HG03196 (cell line): ENCODE data around the gene GNG14.
"Not testable (repeated sequence)": the region's sequence is repeated elsewhere in the genome, so short reads cannot be mapped to it uniquely, and the experiment has no call there.

Experiments used
- ATAC-seq: cut with Tn5 transposase; IDR thresholded peaks from one replicate; pipeline ENCODE4 v1.9.1; 2021; ENCODE audit not compliant: unreplicated experiment

GNG14 gene

GRCh38 chr19:12666265-12667048, 21.3 kb upstream of the GNG14 start, which contains the start of the genes MAN2B1 and WDR83:
Gene MAN2B1 (minus strand): TSS chr19:12666742. CDS start chr19:12666701, 41 bp downstream.
Gene WDR83 (plus strand): TSS chr19:12666807. CDS start chr19:12669791, 2,984 bp downstream.
- ATAC-seq, result peak; percentile 41

- no peak for ATAC-seq
Observed at GRCh38 chr19:12667731-12668302, 20.0 kb upstream of the GNG14 start.

GRCh38 chr19:12668346-12668745, 19.5 kb upstream of the GNG14 start:
- ATAC-seq, result no peak

GRCh38 chr19:12668932-12669269, 18.9 kb upstream of the GNG14 start:
- no peak for ATAC-seq

- no peak for ATAC-seq
Observed at GRCh38 chr19:12669270-12670158, 18.3 kb upstream of the GNG14 start.

- no peak for ATAC-seq
Observed at GRCh38 chr19:12670159-12670928, 17.5 kb upstream of the GNG14 start.

- no peak for ATAC-seq
Observed at GRCh38 chr19:12672744-12673143, 15.1 kb upstream of the GNG14 start.

- ATAC-seq, result no peak
Observed at GRCh38 chr19:12675399-12675798, 12.4 kb upstream of the GNG14 start.

- ATAC-seq, result no peak
Observed at GRCh38 chr19:12675940-12676339, 11.9 kb upstream of the GNG14 start.

GRCh38 chr19:12676384-12676792, 11.4 kb upstream of the GNG14 start:
- ATAC-seq, result no peak

GRCh38 chr19:12676928-12677327, 10.9 kb upstream of the GNG14 start:
- no peak for ATAC-seq

GRCh38 chr19:12678039-12678438, 9.8 kb upstream of the GNG14 start:
- not testable (repeated sequence) for ATAC-seq

- no peak for ATAC-seq
Observed at GRCh38 chr19:12680034-12680433, 7.8 kb upstream of the GNG14 start.

GRCh38 chr19:12681074-12681987, 6.5 kb upstream of the GNG14 start, which contains the start of gene DHPS:
Gene DHPS (minus strand): TSS chr19:12681880. CDS start chr19:12681766, 114 bp downstream.
- ATAC-seq, result peak; percentile 72

GRCh38 chr19:12685831-12686230, 2.0 kb upstream of the GNG14 start:
- ATAC-seq, result no peak

GRCh38 chr19:12689012-12689411, 1.2 kb downstream of the GNG14 start:
- no peak for ATAC-seq

- no peak for ATAC-seq
Observed at GRCh38 chr19:12689581-12690216, 1.9 kb downstream of the GNG14 start.

GRCh38 chr19:12692960-12693359, 5.2 kb downstream of the GNG14 start:
- ATAC-seq, result no peak

- ATAC-seq, result no peak
Observed at GRCh38 chr19:12694641-12695040, 6.8 kb downstream of the GNG14 start.
